GM21447 (cell line): Measurements from ENCODE around the gene SLC6A1.

Experiments
- ATAC-seq: cut with Tn5 transposase; IDR thresholded peaks from one replicate; pipeline ENCODE4 v1.9.1; 2021; ENCODE audit not compliant: unreplicated experiment

Gene SLC6A1

GRCh38 chr3:11015369-11015768 is 22.8 kb downstream of the SLC6A1 start:
- ATAC-seq, result no peak

GRCh38 chr3:11016727-11017126 is 24.2 kb downstream of the SLC6A1 start:
- ATAC-seq, result no peak

GRCh38 chr3:11019116-11019819 is 26.7 kb downstream of the SLC6A1 start:
- ATAC-seq, result no peak

- no peak for ATAC-seq
These were observed 28.2 kb downstream of the SLC6A1 start for GRCh38 chr3:11020764-11021163.

DNA sequence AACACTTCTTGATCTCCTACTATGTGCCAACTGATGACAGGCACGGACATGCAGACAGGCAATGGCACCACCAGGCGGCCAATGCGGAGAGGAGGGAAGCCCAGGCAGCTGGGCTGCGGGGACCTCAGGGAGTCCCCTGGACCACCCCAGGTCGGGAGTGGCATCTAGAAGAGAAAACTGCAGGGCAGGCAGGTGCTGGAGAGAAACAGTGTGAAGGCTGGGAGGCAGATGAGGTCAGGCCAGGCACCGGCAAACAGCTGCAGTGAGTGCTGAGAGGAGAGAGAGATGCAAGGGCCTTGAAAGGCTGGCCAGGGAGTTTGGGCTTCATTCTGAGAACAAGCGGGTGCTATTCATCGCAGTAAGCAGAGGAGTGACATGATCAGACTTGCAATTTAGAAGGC is 29.1 kb downstream of the SLC6A1 start:
- ATAC-seq, result no peak

- ATAC-seq, result no peak
These were observed 29.6 kb downstream of the SLC6A1 start for GRCh38 chr3:11022115-11022514.

GRCh38 chr3:11024181-11024580 is 31.6 kb downstream of the SLC6A1 start:
- no peak for ATAC-seq

DNA sequence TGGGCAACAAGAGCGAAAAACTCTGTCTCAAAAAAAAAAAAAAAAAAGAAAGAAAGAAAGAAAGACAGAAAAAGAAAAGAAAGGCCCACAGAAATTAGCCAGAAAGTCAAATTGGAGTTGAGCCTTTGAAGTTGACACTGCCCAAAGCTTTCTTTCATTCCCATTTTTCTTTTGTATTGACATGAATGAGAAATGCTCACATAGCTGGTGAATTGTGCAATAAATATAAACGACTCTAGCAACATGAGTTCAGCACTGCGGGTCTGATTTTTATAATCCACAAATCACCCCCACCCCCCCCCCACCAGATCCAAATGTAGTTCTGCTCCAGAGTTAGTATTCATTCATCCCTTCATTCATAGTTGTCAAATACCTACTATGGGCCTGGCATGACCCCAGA is 37.4 kb downstream of the SLC6A1 start:
- ATAC-seq, result no peak

- ATAC-seq, result no peak
These were observed 41.3 kb downstream of the SLC6A1 start for GRCh38 chr3:11033871-11034270.

DNA sequence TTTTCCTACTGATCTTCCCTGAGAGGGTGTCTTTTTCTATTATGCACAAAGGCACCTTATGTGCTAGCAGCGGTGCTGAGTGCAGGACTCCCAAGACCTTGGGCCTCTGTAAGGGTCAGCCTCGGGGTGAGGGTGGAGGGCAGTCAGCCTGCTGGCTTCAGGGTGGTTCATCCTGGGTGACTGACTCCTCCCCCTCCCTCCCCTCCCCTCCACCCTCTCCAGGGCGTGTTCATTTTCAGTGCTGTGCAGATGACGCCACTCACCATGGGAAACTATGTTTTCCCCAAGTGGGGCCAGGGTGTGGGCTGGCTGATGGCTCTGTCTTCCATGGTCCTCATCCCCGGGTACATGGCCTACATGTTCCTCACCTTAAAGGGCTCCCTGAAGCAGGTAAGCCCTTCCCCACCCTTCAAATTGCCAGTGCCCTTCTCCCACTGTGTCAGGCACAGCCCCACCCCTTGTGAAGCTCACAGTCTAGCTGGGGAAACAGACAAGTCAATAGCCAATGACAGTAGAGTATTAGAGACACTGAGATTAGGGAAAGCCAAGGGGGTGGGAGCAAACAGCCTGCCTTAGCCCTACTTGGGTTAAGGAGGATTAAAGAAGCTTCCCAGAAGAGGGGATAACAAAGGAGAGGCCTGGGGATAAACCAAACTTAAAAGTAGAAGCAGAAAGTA is 41.9 kb downstream of the SLC6A1 start:
- ATAC-seq, result no peak

- ATAC-seq, result no peak
These were observed 43.4 kb downstream of the SLC6A1 start for GRCh38 chr3:11035757-11036505.

GRCh38 chr3:11037241-11037873 is 44.8 kb downstream of the SLC6A1 start:
- no peak for ATAC-seq

- no peak for ATAC-seq
These were observed 45.4 kb downstream of the SLC6A1 start for GRCh38 chr3:11037976-11038375.

DNA sequence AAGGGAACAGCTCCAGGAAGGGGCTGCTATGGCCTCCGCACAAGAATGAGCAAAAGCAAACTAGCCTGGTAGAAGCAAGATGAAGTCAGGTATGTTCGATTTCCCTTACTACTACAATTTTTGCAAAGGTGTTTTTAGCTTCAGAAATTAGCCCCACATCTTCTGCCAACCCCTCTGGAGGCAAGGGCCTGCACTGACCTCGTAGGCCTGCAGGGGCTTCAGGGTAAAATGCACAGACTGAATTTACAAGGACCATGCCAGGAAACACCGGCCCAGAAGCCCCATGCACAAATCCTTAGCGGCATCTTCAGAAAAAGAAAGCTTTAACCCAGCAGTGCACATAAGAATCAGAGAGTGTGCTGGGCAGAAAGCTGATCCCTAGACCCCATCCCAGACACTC is 53.0 kb downstream of the SLC6A1 start:
- no peak for ATAC-seq

DNA sequence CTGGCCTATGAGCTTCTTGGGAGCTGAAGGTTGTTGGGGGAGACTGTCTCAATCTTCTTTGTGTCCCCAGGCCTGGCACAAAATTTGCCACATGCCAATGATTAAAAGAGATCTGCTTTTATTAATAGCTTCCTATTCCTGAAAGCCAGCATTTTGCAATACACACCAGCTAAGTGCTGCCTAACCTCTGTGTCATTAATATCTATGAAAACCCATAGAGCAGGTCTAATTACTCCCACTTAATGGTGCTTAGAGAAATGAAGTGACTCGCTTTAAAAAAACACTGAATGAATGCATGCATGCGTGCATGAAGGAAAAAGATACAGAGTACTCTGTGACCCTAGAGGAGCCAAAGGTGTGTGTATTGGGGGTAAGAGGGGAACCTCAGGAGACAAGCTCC is 55.0 kb downstream of the SLC6A1 start:
- no peak for ATAC-seq

- no peak for ATAC-seq
These were observed 58.2 kb downstream of the SLC6A1 start for GRCh38 chr3:11050666-11051323.

DNA sequence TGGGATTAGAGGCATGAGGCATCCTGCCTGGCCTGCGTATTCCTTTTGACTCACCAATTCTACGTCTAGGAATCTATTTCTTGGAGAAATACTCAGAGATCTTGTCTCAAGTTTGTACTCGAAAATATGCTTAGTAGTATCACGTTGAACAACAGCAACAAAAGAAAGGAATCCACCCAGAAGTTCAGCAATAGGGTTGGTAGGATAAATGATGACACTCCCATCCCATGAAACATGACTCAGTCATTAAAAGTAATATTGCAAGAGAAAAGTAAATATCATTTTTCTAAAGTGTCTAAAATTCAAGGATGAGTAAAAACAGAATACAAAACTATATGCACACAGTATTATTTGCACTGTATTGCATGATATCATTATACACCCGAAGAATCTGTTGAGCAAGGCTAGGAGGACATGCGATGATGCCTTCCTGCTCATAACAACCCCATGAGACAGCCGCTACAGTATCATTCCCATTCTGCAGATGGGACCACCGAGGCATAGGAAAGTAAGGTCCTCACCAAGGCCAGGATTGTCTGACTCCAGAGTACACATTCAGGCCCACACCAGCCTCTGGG is 61.5 kb downstream of the SLC6A1 start:
- ATAC-seq, result no peak

DNA sequence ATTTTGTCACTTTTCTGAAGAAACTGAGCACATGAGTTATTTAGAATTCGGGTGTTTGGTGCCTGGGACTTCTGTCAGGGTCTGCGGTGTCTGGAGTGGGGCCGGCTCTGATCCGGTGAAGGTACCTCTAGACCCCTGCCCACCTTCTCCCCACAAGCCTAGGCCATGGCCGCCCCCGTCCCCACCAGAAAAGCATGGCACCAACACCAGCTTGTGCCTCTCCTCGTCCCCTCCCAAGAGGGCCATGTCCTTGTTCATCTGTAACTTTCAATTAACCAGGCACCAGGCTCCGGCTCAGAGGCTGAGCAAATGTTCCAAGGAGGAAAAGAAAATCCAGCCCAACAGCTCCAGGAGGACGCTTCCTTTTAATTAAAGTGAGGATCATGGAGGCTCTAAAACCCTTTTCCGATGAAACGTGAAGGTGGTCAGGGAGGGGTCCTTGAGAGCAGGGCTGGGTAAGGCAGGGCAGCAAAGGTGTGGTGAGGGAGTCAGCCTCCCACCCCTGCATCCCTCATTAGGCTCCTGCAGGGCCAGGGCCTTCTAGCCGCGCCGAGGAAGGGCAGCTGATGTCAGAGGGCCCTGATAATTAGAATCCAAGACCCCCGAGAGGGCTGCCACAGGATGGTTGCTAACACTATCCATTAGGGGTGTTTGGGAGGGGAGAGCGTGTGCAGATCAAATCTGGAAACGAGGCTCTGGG is 62.3 kb downstream of the SLC6A1 start:
- ATAC-seq, result no peak

DNA sequence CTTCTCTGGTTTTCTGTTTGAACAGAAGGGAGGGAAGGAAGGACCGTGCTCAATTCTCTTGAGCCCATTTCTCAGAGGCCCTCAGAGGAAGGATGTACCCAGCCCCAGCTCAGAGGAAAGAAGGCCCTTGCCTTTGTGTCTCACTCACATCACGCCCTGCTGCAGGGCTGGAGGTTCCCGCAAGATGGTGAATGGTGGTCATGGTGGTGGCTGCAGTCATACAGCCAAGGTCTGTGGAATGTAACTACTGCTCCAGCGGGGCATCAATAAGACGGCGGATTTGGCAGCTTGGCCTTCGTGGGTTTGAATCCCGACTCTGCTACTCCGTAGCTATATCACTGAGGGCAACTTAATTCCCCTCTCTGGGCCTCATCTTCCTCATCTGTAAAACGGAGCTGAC is 62.9 kb downstream of the SLC6A1 start:
- ATAC-seq, result no peak

- ATAC-seq, result no peak
These were observed 64.0 kb downstream of the SLC6A1 start for GRCh38 chr3:11056531-11057050.
